CD4-positive, CD25-positive, alpha-beta regulatory T cell (primary cell): ENCODE data around the gene PRKAB1. TPM values are rescaled to one million over a fixed set of nuclear protein-coding genes. Genes with fewer than 3 reads are reported as not detected.

ENCODE experiments used
- ATAC-seq, 2 donors: fragments of 150-1000 bp; cut with Tn5 transposase; one replicate each; pipeline ENCODE4 v1.10.0; 2021; ENCODE audit warnings: low read depth in 2 of 2, moderate number of reproducible peaks in 2 of 2, moderate library complexity in 1 of 2
- DNase-seq, 3 donors: peaks; one replicate each; pipeline versions ENCODE4 v3.0.0 to v3.0.0-alpha.2; 2012 to 2022; ENCODE audit warnings: mixed read lengths in 1 of 3
- H3K27ac ChIP-seq: one replicate; pipeline ENCODE4 v1.7.0; 2013; ENCODE audit warnings: mild to moderate bottlenecking, low read length; ENCODE audit not compliant: insufficient read depth, poor library complexity, severe bottlenecking
- H3K27me3 ChIP-seq: one replicate; pipeline ENCODE4 v1.7.0; 2013; ENCODE audit warnings: low read length; ENCODE audit not compliant: control insufficient read depth, insufficient read depth
- H3K36me3 ChIP-seq: one replicate; pipeline ENCODE4 v1.7.0; 2013; ENCODE audit warnings: mild to moderate bottlenecking, low read length, moderate library complexity; ENCODE audit not compliant: control insufficient read depth, insufficient read depth
- H3K4me1 ChIP-seq: 2 replicates; pipeline ENCODE4 v1.7.0; 2013; ENCODE audit warnings: mild to moderate bottlenecking, low read length; ENCODE audit not compliant: insufficient read depth, control insufficient read depth, poor library complexity, severe bottlenecking
- H3K4me3 ChIP-seq: one replicate; pipeline ENCODE4 v1.7.0; 2013; ENCODE audit warnings: low read depth, mild to moderate bottlenecking, low read length, moderate library complexity
- H3K9me3 ChIP-seq, 2 experiments: 1 replicate in 1 of 2; 2 replicates in 1 of 2; pipeline ENCODE4 v1.7.0; 2013; ENCODE audit warnings: low read length in 2 of 2, mild to moderate bottlenecking in 1 of 2, moderate library complexity in 1 of 2; ENCODE audit not compliant: control insufficient read depth in 2 of 2
- H3K27ac Mint-ChIP-seq, 3 donors: one replicate each; pipeline ENCODE4 v1.8.0; 2020 to 2022; ENCODE audit warnings: mild to moderate bottlenecking in 3 of 3, mixed read lengths in 3 of 3, moderate library complexity in 2 of 3
- H3K27me3 Mint-ChIP-seq: one replicate; pipeline ENCODE4 v1.8.0; 2022; ENCODE audit warnings: mild to moderate bottlenecking, mixed read lengths
- H3K36me3 Mint-ChIP-seq: one replicate; pipeline ENCODE4 v1.8.0; 2020; ENCODE audit warnings: mixed read lengths
- H3K4me1 Mint-ChIP-seq, 4 donors: one replicate each; pipeline ENCODE4 v1.8.0; 2020 to 2022; ENCODE audit warnings: mixed read lengths in 4 of 4, mild to moderate bottlenecking in 1 of 4
- H3K4me3 Mint-ChIP-seq, 4 donors: one replicate each; pipeline ENCODE4 v1.8.0; 2020 to 2022; ENCODE audit warnings: mild to moderate bottlenecking in 4 of 4, mixed read lengths in 4 of 4, moderate library complexity in 3 of 4
- H3K9me3 Mint-ChIP-seq, 7 donors: one replicate each; pipeline ENCODE4 v1.8.0; 2020 to 2022; ENCODE audit warnings: mixed read lengths in 7 of 7, mild to moderate bottlenecking in 3 of 7, moderate library complexity in 2 of 7
- polyA plus RNA-seq, 4 donors: library from polyadenylated mRNA; unstranded; fragments of 300-500 nt; fragmentation: Illumina TruSeq; gene quantifications; one replicate each; pipeline ENCODE4 v1.2.3, GENCODE V29; 2021
- total RNA-seq: library from RNA; stranded (reverse); gene quantifications from one replicate; pipeline ENCODE4 v1.2.3, GENCODE V29; 2022

The PRKAB1 gene
- total and polyA plus RNA-seq, 5 donors from 2014 or later = 23.5 to 66.2 (median 50.7) TPM

- H3K9me3 ChIP-seq = no peaks in the 10 kb centered on the region
- DNase-seq = peak in 1 of 3 donors; percentile 65
- no peaks in the 10 kb centered on the region for H3K27me3 ChIP-seq
- H3K36me3 Mint-ChIP-seq = peaks cover 72% of the 10 kb centered on the region
- H3K4me3 ChIP-seq = no peak overlapping the region
- peaks cover 73% of the 10 kb centered on the region for H3K36me3 ChIP-seq
- no peak overlapping the region for H3K27ac ChIP-seq
- H3K4me1 ChIP-seq = peaks cover 23% of the 10 kb centered on the region
- no peak overlapping the region for H3K4me3 Mint-ChIP-seq
- peaks cover 33 to 53% (median 43%) of the 10 kb centered on the region in 4 donors for H3K4me1 Mint-ChIP-seq
- no peaks in the 10 kb centered on the region for H3K27me3 Mint-ChIP-seq
- no peak for ATAC-seq
- H3K27ac Mint-ChIP-seq = peak overlapping the region; percentile 33 to 52 (median 45)
- no peaks in the 10 kb centered on the region for H3K9me3 Mint-ChIP-seq
Observed at GRCh38 chr12:119673634-119674033, 5.7 kb downstream of the PRKAB1 start.

- Mint-ChIP-seq H3K4me3 (no peak overlapping the region), H3K27ac (no peak overlapping the region)
Observed at GRCh38 chr12:119674560-119674959, 6.6 kb downstream of the PRKAB1 start.

GRCh38 chr12:119676022-119676421 is 8.1 kb downstream of the PRKAB1 start:
- Histone ChIP-seq H3K27me3 (no peaks in the 10 kb centered on the region), H3K4me3 (no peak overlapping the region), H3K4me1 (peaks cover 10% of the 10 kb centered on the region), H3K9me3 (no peaks in the 10 kb centered on the region), H3K36me3 (peaks cover 97% of the 10 kb centered on the region), H3K27ac (no peak overlapping the region)
- peak overlapping the region in 1 of 3 donors; percentile 59 for H3K27ac Mint-ChIP-seq
- H3K36me3 Mint-ChIP-seq = peaks cover 81% of the 10 kb centered on the region
- DNase-seq = no peak
- H3K27me3 Mint-ChIP-seq = no peaks in the 10 kb centered on the region
- no peaks in the 10 kb centered on the region for H3K9me3 Mint-ChIP-seq
- H3K4me1 Mint-ChIP-seq = peaks cover 21 to 33% (median 28%) of the 10 kb centered on the region in 4 donors
- no peak for ATAC-seq
- H3K4me3 Mint-ChIP-seq = no peak overlapping the region

More at GRCh38 chr12:119674560-119674959, 6.6 kb downstream of the PRKAB1 start:
- Histone ChIP-seq H3K4me1 (peaks cover 16% of the 10 kb centered on the region), H3K36me3 (peaks cover 82% of the 10 kb centered on the region), H3K4me3 (no peak overlapping the region), H3K9me3 (no peaks in the 10 kb centered on the region), H3K27me3 (no peaks in the 10 kb centered on the region), H3K27ac (no peak overlapping the region)
- Mint-ChIP-seq H3K27me3 (no peaks in the 10 kb centered on the region), H3K9me3 (no peaks in the 10 kb centered on the region), H3K4me1 (peaks cover 33 to 48% (median 41%) of the 10 kb centered on the region in 4 donors), H3K36me3 (peaks cover 77% of the 10 kb centered on the region)
- ATAC-seq = no peak
- DNase-seq = no peak

GRCh38 chr12:119676573-119676972 is 8.6 kb downstream of the PRKAB1 start:
- ATAC-seq (no peak), DNase-seq (no peak)
- peaks cover 8% of the 10 kb centered on the region for H3K4me1 ChIP-seq
- Mint-ChIP-seq H3K27ac (peak overlapping the region in 1 of 3 donors; percentile 59), H3K27me3 (no peaks in the 10 kb centered on the region), H3K4me1 (peaks cover 17 to 28% (median 23%) of the 10 kb centered on the region in 4 donors), H3K4me3 (no peak overlapping the region), H3K36me3 (peaks cover 75% of the 10 kb centered on the region), H3K9me3 (no peaks in the 10 kb centered on the region)
- no peak overlapping the region for H3K4me3 ChIP-seq
- no peaks in the 10 kb centered on the region for H3K27me3 ChIP-seq
- peaks cover 98% of the 10 kb centered on the region for H3K36me3 ChIP-seq
- H3K9me3 ChIP-seq = no peaks in the 10 kb centered on the region
- no peak overlapping the region for H3K27ac ChIP-seq

- peaks cover 86% of the 10 kb centered on the region for H3K36me3 ChIP-seq
- no peak for DNase-seq
- H3K9me3 ChIP-seq = no peaks in the 10 kb centered on the region
- no peaks in the 10 kb centered on the region for H3K4me1 ChIP-seq
- Mint-ChIP-seq H3K36me3 (peaks cover 65% of the 10 kb centered on the region), H3K4me3 (no peak overlapping the region), H3K4me1 (peaks cover 7 to 20% (median 13%) of the 10 kb centered on the region in 4 donors), H3K9me3 (no peaks in the 10 kb centered on the region), H3K27me3 (no peaks in the 10 kb centered on the region), H3K27ac (no peak overlapping the region)
- no peak for ATAC-seq
- H3K4me3 ChIP-seq = no peak overlapping the region
- H3K27me3 ChIP-seq = no peaks in the 10 kb centered on the region
- H3K27ac ChIP-seq = no peak overlapping the region
Observed at GRCh38 chr12:119678459-119678858, 10.5 kb downstream of the PRKAB1 start.

GRCh38 chr12:119679081-119679480 is 11.1 kb downstream of the PRKAB1 start:
- Mint-ChIP-seq H3K4me1 (peaks cover under 1 to 13% (median 10%) of the 10 kb centered on the region in 4 donors), H3K27ac (peak overlapping the region in 1 of 3 donors; percentile 38), H3K36me3 (peaks cover 61% of the 10 kb centered on the region), H3K27me3 (no peaks in the 10 kb centered on the region), H3K9me3 (no peaks in the 10 kb centered on the region), H3K4me3 (peak overlapping the region in 1 of 4 donors; percentile 44)
- H3K36me3 ChIP-seq = peaks cover 79% of the 10 kb centered on the region
- no peak overlapping the region for H3K27ac ChIP-seq
- ATAC-seq (no peak), DNase-seq (no peak)
- no peak overlapping the region for H3K4me3 ChIP-seq
- no peaks in the 10 kb centered on the region for H3K4me1 ChIP-seq
- H3K27me3 ChIP-seq = no peaks in the 10 kb centered on the region
- no peaks in the 10 kb centered on the region for H3K9me3 ChIP-seq

- Histone ChIP-seq H3K4me1 (no peaks in the 10 kb centered on the region), H3K27me3 (no peaks in the 10 kb centered on the region), H3K27ac (no peak overlapping the region), H3K36me3 (peaks cover 75% of the 10 kb centered on the region), H3K4me3 (no peak overlapping the region), H3K9me3 (no peaks in the 10 kb centered on the region)
- Mint-ChIP-seq H3K4me1 (peaks cover 0 to 12% (median 9%) of the 10 kb centered on the region in 4 donors), H3K27me3 (no peaks in the 10 kb centered on the region), H3K27ac (peak overlapping the region in 1 of 3 donors; percentile 38), H3K4me3 (peak overlapping the region in 1 of 4 donors; percentile 44), H3K36me3 (peaks cover 58% of the 10 kb centered on the region), H3K9me3 (no peaks in the 10 kb centered on the region)
- ATAC-seq = no peak
- no peak for DNase-seq
Observed at GRCh38 chr12:119679490-119679889, 11.6 kb downstream of the PRKAB1 start.

- H3K36me3 ChIP-seq = peaks cover 59% of the 10 kb centered on the region
- H3K9me3 ChIP-seq = no peaks in the 10 kb centered on the region
- Mint-ChIP-seq H3K4me3 (no peak overlapping the region), H3K27me3 (no peaks in the 10 kb centered on the region), H3K36me3 (peaks cover 47% of the 10 kb centered on the region), H3K4me1 (peaks cover 0 to 12% (median 9%) of the 10 kb centered on the region in 4 donors), H3K9me3 (no peaks in the 10 kb centered on the region), H3K27ac (peak overlapping the region in 1 of 3 donors; percentile 55)
- H3K4me1 ChIP-seq = no peaks in the 10 kb centered on the region
- no peak overlapping the region for H3K4me3 ChIP-seq
- no peak for DNase-seq
- H3K27ac ChIP-seq = no peak overlapping the region
- no peaks in the 10 kb centered on the region for H3K27me3 ChIP-seq
- no peak for ATAC-seq
Observed at GRCh38 chr12:119681111-119681510, 13.2 kb downstream of the PRKAB1 start.
